K562 (cell line): ENCODE data around the gene KCNK3. TPM values are rescaled to one million over a fixed set of nuclear protein-coding genes. Genes with fewer than 3 reads are reported as not detected.
A peak's percentile ranks its signal among the peaks of the same experiment; 100 is the strongest.

Experiments used
- ATAC-seq: fragments of 200-7000 bp; cut with Tn5 transposase; 3 replicates; pipeline ENCODE4 v1.9.1; 2020; ENCODE audit warnings: moderate library complexity
- BruUV-seq: library from RNA; stranded (reverse); fragments of 400-500 nt; replicated peaks from 2 replicates; lab custom pipeline; 2021; lab: Mats Ljungman, UMichigan
- CTCF ChIA-PET: fragments of 300-600 bp; formaldehyde crosslinking; extraction: SDS; loops from one replicate; lab custom pipeline; 2021; ENCODE audit warnings: low intra/inter-chr PET ratio; lab: Yijun Ruan, JAX
- POLR2A ChIA-PET: fragments of 300-600, 350-650 bp; sonication (Branson Sonifier 250); formaldehyde crosslinking; extraction: SDS; loops from one replicate; lab custom pipeline; 2021; ENCODE audit warnings: antibody characterized with exemption, inconsistent platforms; lab: Yijun Ruan, JAX
- DNase-seq, 4 experiments: peaks; one replicate each; pipeline versions ENCODE4 v3.0.0 to v3.0.0-alpha.2; 2011 to 2018; ENCODE audit warnings: low spot score in 3 of 4, mixed read lengths in 3 of 4; ENCODE audit errors: extremely low read depth in 1 of 4
- FAIRE-seq: peaks from 2 replicates; lab custom pipeline; 2011; peaks lifted over from hg19 to GRCh38; lab: Jason Lieb, UNC
- H2AFZ ChIP-seq: 2 replicates; pipeline ENCODE4 v1.6.0; 2011; ENCODE audit warnings: low read depth, low read length, control low read depth, inconsistent platforms
- H3K27ac ChIP-seq: fragments of 200-600 bp; 3 replicates; pipeline ENCODE4 v1.8.0; 2011; ENCODE audit warnings: low read depth, mild to moderate bottlenecking, control low read depth, inconsistent platforms, low read length, moderate library complexity, mixed read lengths; ENCODE audit errors: extremely low read depth
- H3K27me3 ChIP-seq, 2 experiments: fragments of 300-600 bp in 1 of 2; 2 replicates in 1 of 2; 3 replicates in 1 of 2; pipeline versions ENCODE4 v1.6.0 to v1.8.0; 2011; ENCODE audit warnings: inconsistent platforms in 2 of 2, low read length in 2 of 2, mild to moderate bottlenecking in 1 of 2, mixed read lengths in 1 of 2, moderate library complexity in 1 of 2; ENCODE audit not compliant: control insufficient read depth in 2 of 2, insufficient read depth in 2 of 2
- H3K36me3 ChIP-seq: fragments of 300-600 bp; 3 replicates; pipeline ENCODE4 v1.8.0; 2011; ENCODE audit warnings: mild to moderate bottlenecking, low read length, inconsistent platforms; ENCODE audit not compliant: control insufficient read depth, insufficient read depth
- H3K4me1 ChIP-seq, 2 experiments: fragments of 200-600 bp in 1 of 2; replicated peaks in 1 of 2; 2 replicates in 1 of 2; 3 replicates in 1 of 2; pipeline versions ENCODE4 v1.5.1 to v1.8.0; 2011; ENCODE audit warnings: inconsistent platforms in 2 of 2, low read length in 2 of 2, mild to moderate bottlenecking in 1 of 2, mixed read lengths in 1 of 2, moderate library complexity in 1 of 2; ENCODE audit not compliant: control insufficient read depth in 2 of 2, insufficient read depth in 2 of 2
- H3K4me2 ChIP-seq: 2 replicates; pipeline ENCODE4 v1.6.1; 2011; ENCODE audit warnings: low read length, control low read depth, inconsistent platforms, mixed read lengths; ENCODE audit not compliant: insufficient read depth
- H3K4me3 ChIP-seq: fragments of 200-600 bp; sonication (generic), shearing (Covaris generic); 2 replicates; pipeline ENCODE4 v1.5.1; 2016; ENCODE audit warnings: control low read depth, inconsistent platforms
- H3K79me2 ChIP-seq: fragments of 200-600 bp; 3 replicates; pipeline ENCODE4 v1.8.0; 2011; ENCODE audit warnings: low read length, inconsistent platforms; ENCODE audit not compliant: control insufficient read depth, insufficient read depth
- H3K9ac ChIP-seq, 2 experiments: 2 replicates each; pipeline versions ENCODE4 v1.6.0 to v1.6.1; 2011; ENCODE audit warnings: low read depth in 2 of 2, low read length in 2 of 2, control low read depth in 1 of 2, inconsistent platforms in 1 of 2, mild to moderate bottlenecking in 1 of 2, mixed read lengths in 1 of 2; ENCODE audit not compliant: insufficient read depth in 1 of 2
- H3K9me1 ChIP-seq: one replicate; pipeline ENCODE4 v1.6.0; 2011; ENCODE audit warnings: inconsistent platforms, mild to moderate bottlenecking, low read length, moderate library complexity; ENCODE audit not compliant: control insufficient read depth, insufficient read depth
- H3K9me3 ChIP-seq: replicated peaks from 2 replicates; pipeline ENCODE4 v1.5.1; 2011; ENCODE audit warnings: low read depth, low read length, inconsistent platforms; ENCODE audit not compliant: control insufficient read depth, insufficient read depth
- H4K20me1 ChIP-seq: replicated peaks from 2 replicates; pipeline ENCODE4 v1.6.1; 2011; ENCODE audit warnings: low read length, inconsistent platforms, mixed read lengths; ENCODE audit not compliant: control insufficient read depth, insufficient read depth
- BCOR ChIP-seq: fragments of 450-650 bp; IDR thresholded peaks from 2 replicates; pipeline ENCODE4 v1.6.1; 2016
- PTTG1 ChIP-seq: fragments of 450-650 bp; IDR thresholded peaks from 2 replicates; pipeline ENCODE4 v1.6.1; 2016; ENCODE audit warnings: low read depth, mild to moderate bottlenecking, missing genetic modification characterization, missing compliant biosample characterization
- RBM25 ChIP-seq: fragments of 200-400 bp; formaldehyde crosslinking; IDR thresholded peaks from 2 replicates; pipeline ENCODE4 v1.6.1; 2018; ENCODE audit warnings: low read length, low read depth, moderate library complexity; ENCODE audit not compliant: severe bottlenecking
- ZFP36 ChIP-seq: fragments of 150-350 bp; IDR thresholded peaks from 2 replicates; pipeline ENCODE4 v1.6.1; 2018; ENCODE audit warnings: low read length, low read depth; ENCODE audit not compliant: partially characterized antibody
- ZKSCAN1 ChIP-seq: fragments of 150-350 bp; IDR thresholded peaks from 2 replicates; pipeline ENCODE4 v1.6.1; 2016; ENCODE audit warnings: low read depth, low read length
- WGBS: fragments of 100-300 bp; shearing (Covaris generic); methylation state at CpG from one replicate; pipeline ENCODE4 v1.1.6; 2016; ENCODE audit warnings: low coverage, mixed read lengths; ENCODE audit not compliant: insufficient coverage; ENCODE audit errors: missing lambda C conversion rate; 5-methylcytosine and 5-hydroxymethylcytosine counted together
- in situ Hi-C: fragments of 300-500 bp; cut with MboI; formaldehyde crosslinking; loops from 4 replicates; pipeline ENCODE4 v1.15.0; 2018; ENCODE audit warnings: inconsistent platforms, mixed read lengths
- intact Hi-C: fragments of 100-400 bp; cut with micrococcal nuclease; formaldehyde crosslinking; loops from 2 replicates; pipeline ENCODE4 v1.14.2; 2022
- polyA plus RNA-seq, 8 experiments: library from polyadenylated mRNA; depleted of rRNA in 4 of 8; stranded (reverse) in 5 of 8; unstranded in 3 of 8; fragments of >200 nt; fragmentation: Nextera tagmentation in 2 of 8; fragmentation: Illumina TruSeq in 1 of 8; extraction: Ambion mirVana in 2 of 8; extraction: Trizol in 1 of 8; gene quantifications; 2 replicates each; pipeline versions ENCODE4 v1.2.1 to v1.2.3, GENCODE V29; 2011 to 2014; ENCODE audit warnings: inconsistent platforms in 1 of 8, missing spikeins in 1 of 8
- total RNA-seq, 7 experiments: library from RNA; depleted of rRNA in 6 of 7; stranded (reverse); fragments of >200 nt in 6 of 7; fragmentation: Illumina TruSeq in 2 of 7; extraction: Trizol in 2 of 7; gene quantifications; 2 replicates each; pipeline versions ENCODE4 v1.2.1 to v1.2.3, GENCODE V29; 2011 to 2021; ENCODE audit warnings: low replicate concordance in 1 of 7
- TF ChIP-seq, protein P1 (sequence below): fragments of 450-650 bp; IDR thresholded peaks from 2 replicates; pipeline ENCODE4 v1.6.1; 2016; ENCODE audit warnings: antibody characterized with exemption

Gene KCNK3
- total and polyA plus RNA-seq, 9 of the 15 experiments (the other 6 are each of a cell fraction or from before 2014, with no cell fraction given): 0.01 to 0.20 (median 0.07) TPM; not detected in 5

DNA sequence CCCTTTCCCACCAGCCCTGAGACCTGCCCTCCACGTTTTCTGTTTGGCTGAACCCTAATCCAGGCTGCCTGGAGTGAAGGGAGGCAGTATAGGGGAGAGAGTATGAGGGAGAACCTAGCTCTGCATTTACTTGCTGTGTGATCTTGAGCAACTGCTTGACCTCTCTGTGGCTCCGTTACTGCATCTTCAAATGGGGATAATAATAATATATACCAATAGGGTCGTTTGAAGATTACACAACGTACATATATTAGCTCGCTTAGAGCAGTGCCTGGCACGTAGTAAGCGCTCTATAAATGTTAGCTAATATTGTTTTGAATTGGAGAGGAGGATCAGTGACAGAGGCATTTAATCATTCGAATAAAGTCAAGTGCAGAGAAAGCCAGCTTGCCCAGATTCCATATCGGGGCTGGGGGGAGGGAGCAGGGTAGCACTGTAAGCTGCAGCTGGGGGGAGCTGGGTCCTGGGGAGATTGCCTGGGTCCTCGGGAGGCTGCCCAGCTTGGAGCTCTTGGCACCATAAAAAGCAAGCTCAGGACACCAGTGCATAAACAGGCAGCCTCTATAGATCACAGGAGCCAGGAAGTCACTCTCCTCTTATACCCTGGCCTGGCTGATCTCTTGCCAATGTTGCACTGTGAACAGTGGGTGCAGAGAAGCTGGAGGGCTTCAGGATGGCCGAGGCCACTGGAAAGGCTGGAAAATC lies 19.1 kb downstream of the KCNK3 start:
- FAIRE-seq: no peak
- H3K36me3 ChIP-seq: no peaks in the 10 kb centered on the region
- DNase-seq: no peak
- no peak overlapping the region for H3K9ac ChIP-seq
- POLR2A ChIA-PET: no interaction called here
- H3K9me1 ChIP-seq: no peaks in the 10 kb centered on the region
- H3K4me2 ChIP-seq: no peak overlapping the region
- under 1% methylated on average over 11 of the region's 11 CpGs for WGBS
- H3K27me3 ChIP-seq: peaks cover 5 to 69% of the 10 kb centered on the region in 2 experiments; a peak in 4 of 5 replicates
- H4K20me1 ChIP-seq: peaks cover 5% of the 10 kb centered on the region; the same call in 1 of the 2 replicates
- H3K4me1 ChIP-seq: peaks cover 0 to 4% of the 10 kb centered on the region in 2 experiments; a peak in 1 of 5 replicates
- TF ChIP-seq ZKSCAN1 (no peak), BCOR (0 out of 2 replicates have a peak, but pooled peaks have one; percentile 14), PTTG1 (tag) (no peak), RBM25 (peak; percentile 65), ZFP36 (peak; percentile 63)
- TF ChIP-seq, protein P1, sequence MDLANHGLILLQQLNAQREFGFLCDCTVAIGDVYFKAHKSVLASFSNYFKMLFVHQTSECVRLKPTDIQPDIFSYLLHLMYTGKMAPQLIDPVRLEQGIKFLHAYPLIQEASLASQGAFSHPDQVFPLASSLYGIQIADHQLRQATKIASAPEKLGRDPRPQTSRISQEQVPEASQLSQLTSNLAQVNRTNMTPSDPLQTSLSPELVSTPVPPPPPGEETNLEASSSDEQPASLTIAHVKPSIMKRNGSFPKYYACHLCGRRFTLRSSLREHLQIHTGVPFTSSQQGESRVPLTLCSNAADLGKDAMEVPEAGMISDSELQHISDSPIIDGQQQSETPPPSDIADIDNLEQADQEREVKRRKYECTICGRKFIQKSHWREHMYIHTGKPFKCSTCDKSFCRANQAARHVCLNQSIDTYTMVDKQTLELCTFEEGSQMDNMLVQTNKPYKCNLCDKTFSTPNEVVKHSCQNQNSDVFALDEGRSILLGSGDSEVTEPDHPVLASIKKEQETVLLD: no peak
- TF ChIP-seq, all 486 proteins: peak for 3
- H2AFZ ChIP-seq: no peak overlapping the region
- H3K27ac ChIP-seq: no peak overlapping the region
- no peak for ATAC-seq
- BruUV-seq: no TSS peak
- H3K9me3 ChIP-seq: no peaks in the 10 kb centered on the region
- intact Hi-C loops (no loop called here), in situ Hi-C loops (no loop called here)
- no peaks in the 10 kb centered on the region for H3K79me2 ChIP-seq
- no peak overlapping the region for H3K4me3 ChIP-seq
- CTCF ChIA-PET: no interaction called here
